Measurements from ENCODE around the gene PRAMEF8. TPM values are rescaled to one million over a fixed set of nuclear protein-coding genes. Genes with fewer than 3 reads are reported as not detected.
"Not testable (repeated sequence)": the region's sequence is repeated elsewhere in the genome, so short reads cannot be mapped to it uniquely, and the experiment has no call there.

The PRAMEF8 gene
- total RNA-seq: 0.09 TPM
- polyA plus RNA-seq: 0.23 TPM
- long read RNA-seq, donor 1: 0 reads
- long read RNA-seq, donor 2: 0 reads
- long read RNA-seq, donor 3: 0 reads
- long read RNA-seq, donor 4: 0 reads
- long read RNA-seq, donor 5: 0 reads
- long read RNA-seq, donor 6: 0 reads
- long read RNA-seq, donor 7: 0 reads
- long read RNA-seq, donor 8: 0 reads
- long read RNA-seq, donor 9: 0 reads
- long read RNA-seq, donor 10: 0 reads

GRCh38 chr1:13285037-13285436 lies at the start of gene PRAMEF8:
TSS of gene PRAMEF8 (minus strand) at chr1:13285137. CDS start at chr1:13284091, 1,046 bp downstream.
- H3K27me3 ChIP-seq (ENCODE audit: control insufficient read depth in 2 of 2, insufficient read depth in 1 of 2, low read length in 1 of 2); H3K27ac ChIP-seq (ENCODE audit: low read depth in 1 of 2, low read length in 1 of 2); H3K4me3 ChIP-seq (ENCODE audit: low read length in 2 of 2); H3K36me3 ChIP-seq (ENCODE audit: control insufficient read depth in 2 of 2, insufficient read depth in 2 of 2, low read length in 1 of 2); H3K9me3 ChIP-seq (ENCODE audit: control insufficient read depth in 2 of 2, insufficient read depth in 1 of 2, low read length in 1 of 2); DNase-seq (ENCODE audit: low read depth in 6 of 9, low spot score in 9 of 9); H3K4me1 ChIP-seq (ENCODE audit: control insufficient read depth in 2 of 2, insufficient read depth in 2 of 2, low read length in 2 of 2): not testable (repeated sequence)
- no CpG with 5 or more reads among the region's 1 CpG for WGBS

- H3K36me3 ChIP-seq (ENCODE audit: control insufficient read depth in 2 of 2, insufficient read depth in 2 of 2, low read length in 1 of 2); H3K27ac ChIP-seq (ENCODE audit: low read depth in 1 of 2, low read length in 1 of 2); H3K4me1 ChIP-seq (ENCODE audit: control insufficient read depth in 2 of 2, insufficient read depth in 2 of 2, low read length in 2 of 2); H3K4me3 ChIP-seq (ENCODE audit: low read length in 2 of 2); DNase-seq (ENCODE audit: low read depth in 6 of 9, low spot score in 9 of 9); H3K27me3 ChIP-seq (ENCODE audit: control insufficient read depth in 2 of 2, insufficient read depth in 1 of 2, low read length in 1 of 2); H3K9me3 ChIP-seq (ENCODE audit: control insufficient read depth in 2 of 2, insufficient read depth in 1 of 2, low read length in 1 of 2): not testable (repeated sequence)
- WGBS: 54% methylated on average over 3 of the region's 4 CpGs
Measured at GRCh38 chr1:13315281-13315680, 30.3 kb upstream of the PRAMEF8 start, which contains the start of gene PRAMEF15. TSS of gene PRAMEF15 (plus strand) at chr1:13315581. CDS start at chr1:13318408, 2,827 bp downstream.

GRCh38 chr1:13303239-13303638 lies 18.3 kb upstream of the PRAMEF8 start, which contains the start of gene PRAMEF33:
TSS of gene PRAMEF33 (plus strand) at chr1:13303539. CDS start at chr1:13305955, 2,416 bp downstream.
- not testable (repeated sequence) for H3K27ac ChIP-seq (ENCODE audit: low read depth in 1 of 2, low read length in 1 of 2); H3K4me3 ChIP-seq (ENCODE audit: low read length in 2 of 2); H3K9me3 ChIP-seq (ENCODE audit: control insufficient read depth in 2 of 2, insufficient read depth in 1 of 2, low read length in 1 of 2); H3K36me3 ChIP-seq (ENCODE audit: control insufficient read depth in 2 of 2, insufficient read depth in 2 of 2, low read length in 1 of 2); H3K27me3 ChIP-seq (ENCODE audit: control insufficient read depth in 2 of 2, insufficient read depth in 1 of 2, low read length in 1 of 2); DNase-seq (ENCODE audit: low read depth in 6 of 9, low spot score in 9 of 9); H3K4me1 ChIP-seq (ENCODE audit: control insufficient read depth in 2 of 2, insufficient read depth in 2 of 2, low read length in 2 of 2)
- no CpG with 5 or more reads among the region's 1 CpG for WGBS

- not testable (repeated sequence) for H3K27ac ChIP-seq (ENCODE audit: low read depth in 1 of 2, low read length in 1 of 2); H3K9me3 ChIP-seq (ENCODE audit: control insufficient read depth in 2 of 2, insufficient read depth in 1 of 2, low read length in 1 of 2); H3K36me3 ChIP-seq (ENCODE audit: control insufficient read depth in 2 of 2, insufficient read depth in 2 of 2, low read length in 1 of 2); H3K4me3 ChIP-seq (ENCODE audit: low read length in 2 of 2); H3K27me3 ChIP-seq (ENCODE audit: control insufficient read depth in 2 of 2, insufficient read depth in 1 of 2, low read length in 1 of 2); DNase-seq (ENCODE audit: low read depth in 6 of 9, low spot score in 9 of 9); H3K4me1 ChIP-seq (ENCODE audit: control insufficient read depth in 2 of 2, insufficient read depth in 2 of 2, low read length in 2 of 2)
Measured at GRCh38 chr1:13302197-13302596, 17.3 kb upstream of the PRAMEF8 start.

- DNase-seq (ENCODE audit: low read depth in 6 of 9, low spot score in 9 of 9): not testable (repeated sequence)
Measured at GRCh38 chr1:13298699-13299098, 13.8 kb upstream of the PRAMEF8 start.

GRCh38 chr1:13297216-13297931 lies 12.4 kb upstream of the PRAMEF8 start:
- not testable (repeated sequence) for H3K4me1 ChIP-seq (ENCODE audit: control insufficient read depth in 2 of 2, insufficient read depth in 2 of 2, low read length in 2 of 2); H3K9me3 ChIP-seq (ENCODE audit: control insufficient read depth in 2 of 2, insufficient read depth in 1 of 2, low read length in 1 of 2); H3K4me3 ChIP-seq (ENCODE audit: low read length in 2 of 2); H3K27me3 ChIP-seq (ENCODE audit: control insufficient read depth in 2 of 2, insufficient read depth in 1 of 2, low read length in 1 of 2); DNase-seq (ENCODE audit: low read depth in 6 of 9, low spot score in 9 of 9); H3K27ac ChIP-seq (ENCODE audit: low read depth in 1 of 2, low read length in 1 of 2); H3K36me3 ChIP-seq (ENCODE audit: control insufficient read depth in 2 of 2, insufficient read depth in 2 of 2, low read length in 1 of 2)
- whole genome bisulfite sequencing: 97% methylated on average over 2 of the region's 5 CpGs

More at GRCh38 chr1:13298699-13299098, 13.8 kb upstream of the PRAMEF8 start:
- H3K27ac ChIP-seq (ENCODE audit: low read depth in 1 of 2, low read length in 1 of 2); H3K9me3 ChIP-seq (ENCODE audit: control insufficient read depth in 2 of 2, insufficient read depth in 1 of 2, low read length in 1 of 2); H3K36me3 ChIP-seq (ENCODE audit: control insufficient read depth in 2 of 2, insufficient read depth in 2 of 2, low read length in 1 of 2); H3K4me3 ChIP-seq (ENCODE audit: low read length in 2 of 2); H3K27me3 ChIP-seq (ENCODE audit: control insufficient read depth in 2 of 2, insufficient read depth in 1 of 2, low read length in 1 of 2); H3K4me1 ChIP-seq (ENCODE audit: control insufficient read depth in 2 of 2, insufficient read depth in 2 of 2, low read length in 2 of 2): not testable (repeated sequence)
- WGBS: 98% methylated on average over 8 of the region's 27 CpGs

GRCh38 chr1:13289030-13289429 lies 4.1 kb upstream of the PRAMEF8 start:
- H3K36me3 ChIP-seq (ENCODE audit: control insufficient read depth in 2 of 2, insufficient read depth in 2 of 2, low read length in 1 of 2); DNase-seq (ENCODE audit: low read depth in 6 of 9, low spot score in 9 of 9): not testable (repeated sequence)
- 84% methylated on average over 2 of the region's 3 CpGs for WGBS

GRCh38 chr1:13279617-13280016 lies 5.3 kb downstream of the PRAMEF8 start:
- H3K36me3 ChIP-seq (ENCODE audit: control insufficient read depth in 2 of 2, insufficient read depth in 2 of 2, low read length in 1 of 2); H3K9me3 ChIP-seq (ENCODE audit: control insufficient read depth in 2 of 2, insufficient read depth in 1 of 2, low read length in 1 of 2); DNase-seq (ENCODE audit: low read depth in 6 of 9, low spot score in 9 of 9); H3K27me3 ChIP-seq (ENCODE audit: control insufficient read depth in 2 of 2, insufficient read depth in 1 of 2, low read length in 1 of 2); H3K4me3 ChIP-seq (ENCODE audit: low read length in 2 of 2); H3K27ac ChIP-seq (ENCODE audit: low read depth in 1 of 2, low read length in 1 of 2); H3K4me1 ChIP-seq (ENCODE audit: control insufficient read depth in 2 of 2, insufficient read depth in 2 of 2, low read length in 2 of 2): not testable (repeated sequence)
- WGBS: 89% methylated on average over 3 of the region's 3 CpGs

More at GRCh38 chr1:13289030-13289429, 4.1 kb upstream of the PRAMEF8 start:
- H3K9me3 ChIP-seq (ENCODE audit: control insufficient read depth in 2 of 2, insufficient read depth in 1 of 2, low read length in 1 of 2); H3K4me1 ChIP-seq (ENCODE audit: control insufficient read depth in 2 of 2, insufficient read depth in 2 of 2, low read length in 2 of 2); H3K4me3 ChIP-seq (ENCODE audit: low read length in 2 of 2); H3K27me3 ChIP-seq (ENCODE audit: control insufficient read depth in 2 of 2, insufficient read depth in 1 of 2, low read length in 1 of 2); H3K27ac ChIP-seq (ENCODE audit: low read depth in 1 of 2, low read length in 1 of 2): not testable (repeated sequence)

GRCh38 chr1:13277016-13277415 lies 7.9 kb downstream of the PRAMEF8 start:
- H3K36me3 ChIP-seq (ENCODE audit: control insufficient read depth in 2 of 2, insufficient read depth in 2 of 2, low read length in 1 of 2); H3K27ac ChIP-seq (ENCODE audit: low read depth in 1 of 2, low read length in 1 of 2); H3K4me3 ChIP-seq (ENCODE audit: low read length in 2 of 2); DNase-seq (ENCODE audit: low read depth in 6 of 9, low spot score in 9 of 9); H3K9me3 ChIP-seq (ENCODE audit: control insufficient read depth in 2 of 2, insufficient read depth in 1 of 2, low read length in 1 of 2); H3K4me1 ChIP-seq (ENCODE audit: control insufficient read depth in 2 of 2, insufficient read depth in 2 of 2, low read length in 2 of 2); H3K27me3 ChIP-seq (ENCODE audit: control insufficient read depth in 2 of 2, insufficient read depth in 1 of 2, low read length in 1 of 2): not testable (repeated sequence)
- 63% methylated on average over 5 of the region's 6 CpGs for WGBS

Measured in thymus (tissue), 14 donors.